HepG2 (cell line): ENCODE measurements around the gene BAHCC1. TPM values are rescaled to one million over a fixed set of nuclear protein-coding genes. Genes with fewer than 3 reads are reported as not detected.

Source experiments
- ATAC-seq: fragments of 200-7000 bp; cut with Tn5 transposase; 3 replicates; pipeline ENCODE4 v1.9.1; 2020; ENCODE audit warnings: mild to moderate bottlenecking, moderate library complexity
- BruUV-seq: library from RNA; stranded (reverse); fragments of 400-500 nt; replicated peaks from 2 replicates; lab custom pipeline; 2021; lab: Mats Ljungman, UMichigan
- CTCF ChIA-PET: fragments of 300-600 bp; formaldehyde crosslinking; extraction: SDS; loops from one replicate; lab custom pipeline; 2021; ENCODE audit warnings: low total read pairs, inconsistent platforms, low intra/inter-chr PET ratio; lab: Yijun Ruan, JAX
- POLR2A ChIA-PET: fragments of 350-600 bp; sonication (Branson Sonifier 250); formaldehyde crosslinking; loops from one replicate; lab custom pipeline; 2020; ENCODE audit warnings: antibody characterized with exemption, inconsistent platforms; lab: Yijun Ruan, JAX
- DNase-seq: peaks from one replicate; pipeline ENCODE4 v3.0.0-alpha.2; 2015; ENCODE audit warnings: low spot score
- FAIRE-seq: peaks from 3 replicates; lab custom pipeline; 2011; peaks lifted over from hg19 to GRCh38; lab: Jason Lieb, UNC
- H2AFZ ChIP-seq: one replicate; pipeline ENCODE4 v1.6.1; 2011; ENCODE audit warnings: low read length, inconsistent platforms
- H3K27ac ChIP-seq: fragments of 300-600 bp; 3 replicates; pipeline ENCODE4 v1.8.0; 2011; ENCODE audit warnings: mixed run types, mild to moderate bottlenecking, mixed read lengths, low read length, inconsistent platforms; ENCODE audit not compliant: insufficient read depth; ENCODE audit errors: extremely low read length
- H3K27me3 ChIP-seq, 2 experiments: fragments of 200-600 bp in 1 of 2; 2 replicates in 1 of 2; 3 replicates in 1 of 2; pipeline versions ENCODE4 v1.6.0 to v1.8.0; 2011; ENCODE audit warnings: low read length in 2 of 2, mild to moderate bottlenecking in 2 of 2, moderate library complexity in 2 of 2, inconsistent platforms in 1 of 2; ENCODE audit not compliant: insufficient read depth in 2 of 2, control insufficient read depth in 1 of 2
- H3K36me3 ChIP-seq, 2 experiments: fragments of 200-600 bp in 1 of 2; replicated peaks in 1 of 2; 2 replicates in 1 of 2; 3 replicates in 1 of 2; pipeline versions ENCODE4 v1.5.1 to v1.8.0; 2011; ENCODE audit warnings: low read length in 2 of 2, inconsistent platforms in 1 of 2; ENCODE audit not compliant: insufficient read depth in 2 of 2, control insufficient read depth in 1 of 2
- H3K4me1 ChIP-seq: 2 replicates; pipeline ENCODE4 v1.5.1; 2012; ENCODE audit warnings: low read length, inconsistent platforms; ENCODE audit not compliant: insufficient read depth
- H3K4me2 ChIP-seq: 2 replicates; pipeline ENCODE4 v1.6.0; 2011; ENCODE audit warnings: low read depth, low read length, inconsistent platforms
- H3K4me3 ChIP-seq, 3 experiments: fragments of 200-600 bp in 1 of 3; sonication (generic), shearing (Covaris generic) in 1 of 3; replicated peaks in 1 of 3; 2 replicates each; pipeline ENCODE4 v1.5.1; 2011 to 2016; ENCODE audit warnings: low read length in 3 of 3, inconsistent platforms in 2 of 3, low read depth in 2 of 3, mild to moderate bottlenecking in 2 of 3, control low read depth in 1 of 3, mixed read lengths in 1 of 3; ENCODE audit not compliant: insufficient read depth in 1 of 3
- H3K79me2 ChIP-seq: one replicate; pipeline ENCODE4 v1.6.1; 2011; ENCODE audit warnings: low read length, inconsistent platforms; ENCODE audit not compliant: insufficient read depth
- H3K9ac ChIP-seq: 2 replicates; pipeline ENCODE4 v1.6.0; 2011; ENCODE audit warnings: mild to moderate bottlenecking, low read depth, low read length, inconsistent platforms; ENCODE audit not compliant: insufficient read depth
- H3K9me3 ChIP-seq: 2 replicates; pipeline ENCODE4 v1.5.1; 2012; ENCODE audit warnings: mild to moderate bottlenecking, low read length
- H4K20me1 ChIP-seq: 2 replicates; pipeline ENCODE4 v1.6.0; 2011; ENCODE audit warnings: inconsistent platforms, mild to moderate bottlenecking, low read length, moderate library complexity; ENCODE audit not compliant: insufficient read depth
- BRD4 ChIP-seq: sonication (generic); formaldehyde crosslinking; IDR thresholded peaks from 2 replicates; pipeline ENCODE4 v1.4.0; 2020; ENCODE audit warnings: missing genetic modification reagents
- CHD2 ChIP-seq: IDR thresholded peaks from 2 replicates; pipeline ENCODE4 v1.6.1; 2011; ENCODE audit warnings: low read depth, low read length, improper control_type of control experiment
- CHD4 ChIP-seq: fragments of 200-600 bp; sonication (generic); IDR thresholded peaks from 2 replicates; pipeline ENCODE4 v1.7.0; 2017; ENCODE audit warnings: mild to moderate bottlenecking, low read length, borderline replicate concordance
- KLF12 ChIP-seq: sonication (generic); formaldehyde crosslinking; IDR thresholded peaks from 2 replicates; pipeline ENCODE4 v1.4.0; 2020; ENCODE audit warnings: missing genetic modification reagents, borderline replicate concordance
- MYNN ChIP-seq: sonication (generic); formaldehyde crosslinking; IDR thresholded peaks from 2 replicates; pipeline ENCODE4 v1.4.0; 2020; ENCODE audit warnings: mild to moderate bottlenecking, low read depth, missing genetic modification reagents
- NBN ChIP-seq: fragments of 450-650 bp; conservative IDR thresholded peaks from 2 replicates; pipeline ENCODE4 v1.6.1; 2017
- NCOR1 ChIP-seq: fragments of 200-600 bp; sonication (generic); IDR thresholded peaks from 2 replicates; pipeline ENCODE4 v1.7.0; 2017; ENCODE audit warnings: antibody characterized with exemption, low read length, borderline replicate concordance
- SAFB2 ChIP-seq: sonication (generic); formaldehyde crosslinking; IDR thresholded peaks from 2 replicates; pipeline ENCODE4 v1.5.1; 2020; ENCODE audit warnings: missing genetic modification reagents, low read depth, mild to moderate bottlenecking, borderline replicate concordance
- SKI ChIP-seq: fragments of 450-650 bp; IDR thresholded peaks from one replicate; pipeline ENCODE4 v1.6.1; 2018; ENCODE audit warnings: mild to moderate bottlenecking; ENCODE audit not compliant: partially characterized antibody
- ZBTB38 ChIP-seq: sonication (generic); formaldehyde crosslinking; IDR thresholded peaks from 2 replicates; pipeline ENCODE4 v1.5.1; 2020; ENCODE audit warnings: mild to moderate bottlenecking, missing genetic modification reagents
- ZNF335 ChIP-seq: sonication (generic); formaldehyde crosslinking; IDR thresholded peaks from 2 replicates; pipeline ENCODE4 v1.4.0; 2020; ENCODE audit warnings: missing genetic modification reagents
- ZNF766 ChIP-seq: sonication (generic); formaldehyde crosslinking; IDR thresholded peaks from 2 replicates; pipeline ENCODE4 v1.5.0; 2020; ENCODE audit warnings: missing genetic modification reagents, borderline replicate concordance
- ZNF772 ChIP-seq: sonication (generic); formaldehyde crosslinking; IDR thresholded peaks from 2 replicates; pipeline ENCODE4 v1.5.0; 2020; ENCODE audit warnings: mild to moderate bottlenecking, missing genetic modification reagents
- ZNF83 ChIP-seq: sonication (generic); formaldehyde crosslinking; IDR thresholded peaks from 2 replicates; pipeline ENCODE4 v1.4.0; 2020; ENCODE audit warnings: missing genetic modification reagents, mild to moderate bottlenecking, borderline replicate concordance
- WGBS: methylation state at CpG from one replicate; pipeline ENCODE4 v1.1.6; 2017; ENCODE audit warnings: low lambda C conversion rate; 5-methylcytosine and 5-hydroxymethylcytosine counted together
- in situ Hi-C: cut with HindIII; loops from 2 replicates; pipeline ENCODE4 v1.10.0; 2017; ENCODE audit warnings: low pct_unique_long_range_greater_than_20kb; ENCODE audit not compliant: extremely low pct_ligation_motif_present
- intact Hi-C: fragments of 100-400 bp; cut with micrococcal nuclease; formaldehyde crosslinking; loops from one replicate; pipeline ENCODE4 v1.10.0; 2022; ENCODE audit not compliant: unreplicated experiment
- polyA plus RNA-seq, 8 experiments: library from polyadenylated mRNA; depleted of rRNA in 3 of 8; stranded (reverse) in 7 of 8; unstranded in 1 of 8; fragments of >200 nt; fragmentation: Illumina TruSeq in 4 of 8; extraction: Trizol in 4 of 8; gene quantifications; 2 replicates each; pipeline versions ENCODE4 v1.2.1 to v1.2.3, GENCODE V29; 2011 to 2016; ENCODE audit warnings: low read depth in 4 of 8, missing spikeins in 1 of 8, mixed read lengths in 1 of 8; ENCODE audit not compliant: insufficient read depth in 1 of 8
- total RNA-seq, 5 experiments: library from RNA; depleted of rRNA; stranded (reverse); fragments of >200 nt; fragmentation: Illumina TruSeq; extraction: Trizol; gene quantifications; 2 replicates each; pipeline ENCODE4 v1.2.3, GENCODE V29; 2016; ENCODE audit warnings: low read depth in 1 of 5
- TF ChIP-seq, protein P1 (sequence below): sonication (generic); formaldehyde crosslinking; IDR thresholded peaks from 2 replicates; pipeline ENCODE4 v1.4.0; 2020; ENCODE audit warnings: missing genetic modification reagents
- TF ChIP-seq, protein P2 (sequence below): fragments of 450-650 bp; IDR thresholded peaks from 2 replicates; pipeline ENCODE4 v1.6.1; 2017
- TF ChIP-seq, protein P3 (sequence below), 2 experiments: IDR thresholded peaks; 2 replicates each; pipeline ENCODE4 v1.6.1; 2011 to 2012; ENCODE audit warnings: low read length in 2 of 2, borderline replicate concordance in 1 of 2, low read depth in 1 of 2, mild to moderate bottlenecking in 1 of 2, moderate library complexity in 1 of 2

Gene BAHCC1
- total and polyA plus RNA-seq, 2 of the 13 experiments (the other 11 are each of a cell fraction or from before 2014, with no cell fraction given): 1.4 to 1.7 TPM

DNA sequence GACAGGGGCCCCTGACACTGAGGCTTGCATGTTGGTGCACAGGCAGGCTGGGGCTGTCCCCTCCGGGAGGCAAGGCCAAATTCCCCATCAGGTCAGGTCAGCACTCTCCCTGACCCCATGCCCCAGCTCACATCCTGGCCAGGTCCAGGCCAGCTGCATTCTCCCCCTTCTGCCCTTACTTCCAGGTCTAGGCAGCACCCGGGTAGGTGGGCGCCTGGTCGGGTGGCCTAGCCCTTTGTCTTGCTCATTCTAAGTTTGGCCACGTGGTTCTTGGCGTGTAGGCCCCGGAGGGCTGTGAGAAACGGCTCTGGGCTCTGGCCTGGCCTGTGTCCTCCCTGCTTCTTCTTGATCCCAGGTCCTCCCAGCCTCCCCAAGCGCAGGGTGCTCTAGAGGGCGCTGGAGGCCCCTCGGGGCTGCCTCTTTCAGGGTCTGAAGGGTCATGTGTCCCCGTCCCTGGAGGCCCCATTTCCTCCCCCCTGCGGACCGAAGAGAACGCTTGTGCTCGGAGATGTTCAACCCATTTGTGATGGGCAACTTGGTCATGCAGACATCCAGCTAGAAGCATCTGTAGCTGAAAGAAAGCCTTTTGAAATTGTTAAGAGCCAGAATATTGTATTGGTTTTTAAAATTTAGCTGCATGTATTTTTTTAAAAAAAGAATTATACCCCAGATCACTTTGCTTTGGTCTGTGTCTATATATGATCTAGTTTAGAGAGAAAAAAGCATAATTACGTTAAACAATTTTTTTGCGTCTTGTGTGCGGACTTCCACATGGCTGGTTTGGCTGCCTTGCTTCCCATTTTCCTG is 6.7 kb downstream of the BAHCC1 start:
- FAIRE-seq (peak; percentile 30), DNase-seq (no peak), ATAC-seq (peak; percentile 25)
- no peak overlapping the region for H3K27ac ChIP-seq
- H3K4me2 ChIP-seq: peak overlapping the region; percentile 23; the same call in 1 of the 2 replicates
- BruUV-seq: no TSS peak
- no peaks in the 10 kb centered on the region for H3K36me3 ChIP-seq
- peaks cover 48% of the 10 kb centered on the region for H3K4me1 ChIP-seq
- H2AFZ ChIP-seq: no peak overlapping the region
- ChIA-PET POLR2A (interaction anchor here (1.8 kb wide), 1 partner anchor 10 kb away, joined by 5 read pairs; no protein-coding TSS in a partner anchor), CTCF (interaction anchor here (1.0 kb wide), 1 partner anchor 110 kb away, joined by 3 read pairs; no protein-coding TSS in a partner anchor)
- H3K27me3 ChIP-seq: peaks cover 2 to 47% of the 10 kb centered on the region in 2 experiments; a peak in 4 of 5 replicates
- intact Hi-C loops: loop anchor here (5.0 kb wide), 1 partner anchor 80 kb away; no protein-coding TSS in a partner anchor
- in situ Hi-C loops: no loop called here
- no peaks in the 10 kb centered on the region; the same call in 1 of the 2 replicates for H4K20me1 ChIP-seq
- 40% methylated on average over 18 of the region's 19 CpGs for WGBS
- H3K9ac ChIP-seq: 0 out of 2 replicates have a peak overlapping the region, but pooled peaks have one; percentile 5
- no peaks in the 10 kb centered on the region for H3K9me3 ChIP-seq
- H3K4me3 ChIP-seq: no peak overlapping the region
- peaks cover 13% of the 10 kb centered on the region for H3K79me2 ChIP-seq
- TF ChIP-seq SKI (no peak), ZNF83 (CRISPR knock-in tag) (no peak), BRD4 (no peak), ZNF772 (CRISPR knock-in tag) (no peak), ZNF335 (CRISPR knock-in tag) (no peak), KLF12 (CRISPR knock-in tag) (no peak), NBN (no peak), MYNN (CRISPR knock-in tag) (no peak), NCOR1 (no peak), SAFB2 (CRISPR knock-in tag) (0 out of 2 replicates have a peak, but pooled peaks have one; percentile 48), ZNF766 (CRISPR knock-in tag) (no peak), CHD2 (no peak), ZBTB38 (no peak), CHD4 (no peak)
- TF ChIP-seq, protein P1, sequence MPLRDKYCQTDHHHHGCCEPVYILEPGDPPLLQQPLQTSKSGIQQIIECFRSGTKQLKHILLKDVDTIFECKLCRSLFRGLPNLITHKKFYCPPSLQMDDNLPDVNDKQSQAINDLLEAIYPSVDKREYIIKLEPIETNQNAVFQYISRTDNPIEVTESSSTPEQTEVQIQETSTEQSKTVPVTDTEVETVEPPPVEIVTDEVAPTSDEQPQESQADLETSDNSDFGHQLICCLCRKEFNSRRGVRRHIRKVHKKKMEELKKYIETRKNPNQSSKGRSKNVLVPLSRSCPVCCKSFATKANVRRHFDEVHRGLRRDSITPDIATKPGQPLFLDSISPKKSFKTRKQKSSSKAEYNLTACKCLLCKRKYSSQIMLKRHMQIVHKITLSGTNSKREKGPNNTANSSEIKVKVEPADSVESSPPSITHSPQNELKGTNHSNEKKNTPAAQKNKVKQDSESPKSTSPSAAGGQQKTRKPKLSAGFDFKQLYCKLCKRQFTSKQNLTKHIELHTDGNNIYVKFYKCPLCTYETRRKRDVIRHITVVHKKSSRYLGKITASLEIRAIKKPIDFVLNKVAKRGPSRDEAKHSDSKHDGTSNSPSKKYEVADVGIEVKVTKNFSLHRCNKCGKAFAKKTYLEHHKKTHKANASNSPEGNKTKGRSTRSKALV (CRISPR knock-in tag): peak; percentile 32; the same call in 1 of the 2 replicates
- TF ChIP-seq, protein P2, sequence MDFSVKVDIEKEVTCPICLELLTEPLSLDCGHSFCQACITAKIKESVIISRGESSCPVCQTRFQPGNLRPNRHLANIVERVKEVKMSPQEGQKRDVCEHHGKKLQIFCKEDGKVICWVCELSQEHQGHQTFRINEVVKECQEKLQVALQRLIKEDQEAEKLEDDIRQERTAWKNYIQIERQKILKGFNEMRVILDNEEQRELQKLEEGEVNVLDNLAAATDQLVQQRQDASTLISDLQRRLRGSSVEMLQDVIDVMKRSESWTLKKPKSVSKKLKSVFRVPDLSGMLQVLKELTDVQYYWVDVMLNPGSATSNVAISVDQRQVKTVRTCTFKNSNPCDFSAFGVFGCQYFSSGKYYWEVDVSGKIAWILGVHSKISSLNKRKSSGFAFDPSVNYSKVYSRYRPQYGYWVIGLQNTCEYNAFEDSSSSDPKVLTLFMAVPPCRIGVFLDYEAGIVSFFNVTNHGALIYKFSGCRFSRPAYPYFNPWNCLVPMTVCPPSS: no peak
- TF ChIP-seq, protein P3, sequence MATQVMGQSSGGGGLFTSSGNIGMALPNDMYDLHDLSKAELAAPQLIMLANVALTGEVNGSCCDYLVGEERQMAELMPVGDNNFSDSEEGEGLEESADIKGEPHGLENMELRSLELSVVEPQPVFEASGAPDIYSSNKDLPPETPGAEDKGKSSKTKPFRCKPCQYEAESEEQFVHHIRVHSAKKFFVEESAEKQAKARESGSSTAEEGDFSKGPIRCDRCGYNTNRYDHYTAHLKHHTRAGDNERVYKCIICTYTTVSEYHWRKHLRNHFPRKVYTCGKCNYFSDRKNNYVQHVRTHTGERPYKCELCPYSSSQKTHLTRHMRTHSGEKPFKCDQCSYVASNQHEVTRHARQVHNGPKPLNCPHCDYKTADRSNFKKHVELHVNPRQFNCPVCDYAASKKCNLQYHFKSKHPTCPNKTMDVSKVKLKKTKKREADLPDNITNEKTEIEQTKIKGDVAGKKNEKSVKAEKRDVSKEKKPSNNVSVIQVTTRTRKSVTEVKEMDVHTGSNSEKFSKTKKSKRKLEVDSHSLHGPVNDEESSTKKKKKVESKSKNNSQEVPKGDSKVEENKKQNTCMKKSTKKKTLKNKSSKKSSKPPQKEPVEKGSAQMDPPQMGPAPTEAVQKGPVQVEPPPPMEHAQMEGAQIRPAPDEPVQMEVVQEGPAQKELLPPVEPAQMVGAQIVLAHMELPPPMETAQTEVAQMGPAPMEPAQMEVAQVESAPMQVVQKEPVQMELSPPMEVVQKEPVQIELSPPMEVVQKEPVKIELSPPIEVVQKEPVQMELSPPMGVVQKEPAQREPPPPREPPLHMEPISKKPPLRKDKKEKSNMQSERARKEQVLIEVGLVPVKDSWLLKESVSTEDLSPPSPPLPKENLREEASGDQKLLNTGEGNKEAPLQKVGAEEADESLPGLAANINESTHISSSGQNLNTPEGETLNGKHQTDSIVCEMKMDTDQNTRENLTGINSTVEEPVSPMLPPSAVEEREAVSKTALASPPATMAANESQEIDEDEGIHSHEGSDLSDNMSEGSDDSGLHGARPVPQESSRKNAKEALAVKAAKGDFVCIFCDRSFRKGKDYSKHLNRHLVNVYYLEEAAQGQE (IDR thresholded peaks at IDR 0.05; ENCODE audit: borderline replicate concordance in 1 of 2, low read depth in 1 of 2, low read length in 2 of 2): no peak
